SK-N-SH treated with all-trans-retinoic acid at 6 μM for 48 hours (cell line): ENCODE results near the gene GLIS1.

Source experiments
- ATAC-seq: fragments of 200-7000 bp; cut with Tn5 transposase; 3 replicates; pipeline ENCODE4 v1.9.1; 2020; ENCODE audit warnings: mild to moderate bottlenecking, moderate library complexity
- ARNTL ChIP-seq: fragments of 450-650 bp; formaldehyde crosslinking; IDR thresholded peaks from 2 replicates; pipeline ENCODE4 v1.5.0; 2020; ENCODE audit warnings: low read depth, mild to moderate bottlenecking, moderate library complexity, borderline replicate concordance
- BACH2 ChIP-seq: fragments of 250-450 bp; sonication (Bioruptor Pico); IDR thresholded peaks from 2 replicates; pipeline ENCODE4 v1.9.0; 2021; ENCODE audit warnings: mild to moderate bottlenecking, borderline replicate concordance
- CREB5 ChIP-seq: fragments of 250-450 bp; sonication (Bioruptor Pico); IDR thresholded peaks from 2 replicates; pipeline ENCODE4 v1.5.1; 2020; ENCODE audit warnings: low read depth, mild to moderate bottlenecking, moderate library complexity
- CSDC2 ChIP-seq: fragments of 250-450 bp; sonication (Bioruptor Pico); IDR thresholded peaks from 2 replicates; pipeline ENCODE4 v1.5.0; 2020; ENCODE audit warnings: mild to moderate bottlenecking, moderate library complexity
- GLIS3 ChIP-seq: fragments of 250-450 bp; sonication (Bioruptor Pico); IDR thresholded peaks from 2 replicates; pipeline ENCODE4 v1.5.0; 2020; ENCODE audit warnings: mild to moderate bottlenecking, moderate library complexity
- ISL1 ChIP-seq: fragments of 250-450 bp; sonication (Bioruptor Pico); IDR thresholded peaks from 2 replicates; pipeline ENCODE4 v2.1.2; 2022; ENCODE audit warnings: mild to moderate bottlenecking, moderate library complexity
- OSR1 ChIP-seq: fragments of 250-450 bp; sonication (Bioruptor Pico); IDR thresholded peaks from 2 replicates; pipeline ENCODE4 v1.8.0; 2022; ENCODE audit warnings: moderate library complexity, mild to moderate bottlenecking, inconsistent platforms
- PATZ1 ChIP-seq: fragments of 250-450 bp; sonication (Bioruptor Pico); IDR thresholded peaks from 2 replicates; pipeline ENCODE4 v1.8.0; 2020; ENCODE audit warnings: mild to moderate bottlenecking, moderate library complexity, borderline replicate concordance
- POU6F1 ChIP-seq: fragments of 250-450 bp; sonication (Bioruptor Pico); IDR thresholded peaks from 2 replicates; pipeline ENCODE4 v1.8.0; 2021; ENCODE audit warnings: low read depth, mild to moderate bottlenecking, moderate library complexity, borderline replicate concordance
- PPARA ChIP-seq: fragments of 250-450 bp; sonication (Bioruptor Pico); IDR thresholded peaks from 2 replicates; pipeline ENCODE4 v1.5.0; 2020; ENCODE audit warnings: mild to moderate bottlenecking, borderline replicate concordance
- RARB ChIP-seq: fragments of 250-450 bp; sonication (Bioruptor Pico); IDR thresholded peaks from 2 replicates; pipeline ENCODE4 v1.8.0; 2021; ENCODE audit warnings: mild to moderate bottlenecking, moderate library complexity
- SNAI2 ChIP-seq: fragments of 250-450 bp; sonication (Bioruptor Pico); IDR thresholded peaks from 2 replicates; pipeline ENCODE4 v1.5.0; 2020; ENCODE audit warnings: mild to moderate bottlenecking, moderate library complexity
- TCF4 ChIP-seq: fragments of 250-450 bp; sonication (Bioruptor Pico); IDR thresholded peaks from 2 replicates; pipeline ENCODE4 v1.8.0; 2021; ENCODE audit warnings: mild to moderate bottlenecking, moderate library complexity, borderline replicate concordance
- TOX ChIP-seq: fragments of 250-450 bp; sonication (Bioruptor Pico); IDR thresholded peaks from 2 replicates; pipeline ENCODE4 v1.8.0; 2021; ENCODE audit warnings: mild to moderate bottlenecking, moderate library complexity, borderline replicate concordance
- ZC3H10 ChIP-seq: fragments of 250-450 bp; sonication (Bioruptor Pico); IDR thresholded peaks from 2 replicates; pipeline ENCODE4 v1.5.1; 2021; ENCODE audit warnings: mild to moderate bottlenecking, moderate library complexity
- ZFP3 ChIP-seq: fragments of 250-450 bp; sonication (Bioruptor Pico); IDR thresholded peaks from 2 replicates; pipeline ENCODE4 v1.5.0; 2020; ENCODE audit warnings: mild to moderate bottlenecking, moderate library complexity
- ZFP30 ChIP-seq: fragments of 450-650 bp; formaldehyde crosslinking; IDR thresholded peaks from 2 replicates; pipeline ENCODE4 v1.5.0; 2022; ENCODE audit warnings: mild to moderate bottlenecking, moderate library complexity
- ZNF565 ChIP-seq: fragments of 450-650 bp; formaldehyde crosslinking; conservative IDR thresholded peaks from 2 replicates; pipeline ENCODE4 v1.5.0; 2020; ENCODE audit warnings: low read depth, mild to moderate bottlenecking, moderate library complexity
- ZNF70 ChIP-seq: fragments of 450-650 bp; formaldehyde crosslinking; IDR thresholded peaks from 2 replicates; pipeline ENCODE4 v1.5.0; 2020; ENCODE audit warnings: mild to moderate bottlenecking, moderate library complexity
- ZNF8 ChIP-seq: fragments of 450-650 bp; formaldehyde crosslinking; IDR thresholded peaks from 2 replicates; pipeline ENCODE4 v1.5.0; 2020; ENCODE audit warnings: mild to moderate bottlenecking, moderate library complexity
- TF ChIP-seq, protein P1 (sequence below): fragments of 250-450 bp; sonication (Bioruptor Pico); IDR thresholded peaks from 2 replicates; pipeline ENCODE4 v1.5.0; 2020; ENCODE audit warnings: mild to moderate bottlenecking, moderate library complexity
- TF ChIP-seq, protein P2 (sequence below): fragments of 250-450 bp; sonication (Bioruptor Pico); IDR thresholded peaks from 2 replicates; pipeline ENCODE4 v1.5.1; 2021; ENCODE audit warnings: mild to moderate bottlenecking, moderate library complexity

GLIS1 gene

GRCh38 chr1:53653200-53653575, 85.8 kb downstream of the GLIS1 start:
- TF ChIP-seq PATZ1: no peak
- TF ChIP-seq ISL1: no peak
- TF ChIP-seq ZNF565 (CRISPR knock-in tag): no peak
- no peak for TF ChIP-seq BACH2 (CRISPR knock-in tag)
- TF ChIP-seq ZNF70 (CRISPR knock-in tag): no peak
- TF ChIP-seq, all 23 proteins: peak for 0
- ATAC-seq: no peak

DNA sequence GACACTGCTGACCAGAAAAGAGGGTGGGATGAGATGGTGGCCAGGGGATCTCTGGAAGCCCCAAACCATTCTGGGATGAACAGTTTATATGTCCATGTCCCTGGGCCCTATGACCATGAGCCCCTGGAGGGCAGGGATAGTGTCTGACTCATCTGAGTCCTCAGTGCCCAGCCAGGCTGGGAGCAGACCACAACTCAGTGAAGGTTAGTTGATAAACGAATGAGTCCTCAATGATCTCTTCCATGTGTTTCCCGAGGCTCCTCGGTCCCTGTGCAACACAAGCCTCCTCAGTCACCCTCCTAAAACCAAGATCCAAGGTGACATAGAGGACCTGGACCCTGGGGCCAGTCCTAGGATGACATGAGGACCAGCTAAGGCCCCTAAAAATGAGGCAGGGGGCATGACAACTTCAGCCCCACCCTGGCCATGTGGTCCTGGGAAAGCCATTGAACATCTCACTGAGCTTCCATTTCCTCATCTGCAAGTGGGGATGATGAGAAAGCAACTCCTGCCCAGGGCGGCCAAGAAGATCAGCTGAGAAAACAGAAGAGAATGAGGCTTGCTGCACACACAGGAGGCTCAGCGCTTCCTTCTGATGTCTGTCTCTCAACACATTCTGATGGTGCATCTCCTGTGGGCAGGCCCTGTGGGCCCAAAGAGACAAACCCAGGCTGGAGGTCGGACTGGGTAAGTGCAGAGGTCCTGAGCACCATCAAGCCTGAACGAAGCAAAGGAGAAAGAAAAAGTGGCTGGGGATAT, 86.3 kb downstream of the GLIS1 start:
- no peak for ATAC-seq
- TF ChIP-seq TCF4 (CRISPR knock-in tag) (no peak), TOX (no peak), ZNF8 (CRISPR knock-in tag) (no peak), ZNF565 (CRISPR knock-in tag) (no peak), ZC3H10 (no peak), RARB (CRISPR knock-in tag) (no peak), BACH2 (CRISPR knock-in tag) (no peak), CSDC2 (CRISPR knock-in tag) (no peak), PPARA (CRISPR knock-in tag) (no peak), SNAI2 (CRISPR knock-in tag) (no peak), GLIS3 (no peak), POU6F1 (CRISPR knock-in tag) (no peak), ZNF70 (CRISPR knock-in tag) (no peak), OSR1 (CRISPR knock-in tag) (no peak), CREB5 (CRISPR knock-in tag) (no peak), ARNTL (CRISPR knock-in tag) (no peak), ZFP3 (CRISPR knock-in tag) (no peak)
- TF ChIP-seq, protein P1, sequence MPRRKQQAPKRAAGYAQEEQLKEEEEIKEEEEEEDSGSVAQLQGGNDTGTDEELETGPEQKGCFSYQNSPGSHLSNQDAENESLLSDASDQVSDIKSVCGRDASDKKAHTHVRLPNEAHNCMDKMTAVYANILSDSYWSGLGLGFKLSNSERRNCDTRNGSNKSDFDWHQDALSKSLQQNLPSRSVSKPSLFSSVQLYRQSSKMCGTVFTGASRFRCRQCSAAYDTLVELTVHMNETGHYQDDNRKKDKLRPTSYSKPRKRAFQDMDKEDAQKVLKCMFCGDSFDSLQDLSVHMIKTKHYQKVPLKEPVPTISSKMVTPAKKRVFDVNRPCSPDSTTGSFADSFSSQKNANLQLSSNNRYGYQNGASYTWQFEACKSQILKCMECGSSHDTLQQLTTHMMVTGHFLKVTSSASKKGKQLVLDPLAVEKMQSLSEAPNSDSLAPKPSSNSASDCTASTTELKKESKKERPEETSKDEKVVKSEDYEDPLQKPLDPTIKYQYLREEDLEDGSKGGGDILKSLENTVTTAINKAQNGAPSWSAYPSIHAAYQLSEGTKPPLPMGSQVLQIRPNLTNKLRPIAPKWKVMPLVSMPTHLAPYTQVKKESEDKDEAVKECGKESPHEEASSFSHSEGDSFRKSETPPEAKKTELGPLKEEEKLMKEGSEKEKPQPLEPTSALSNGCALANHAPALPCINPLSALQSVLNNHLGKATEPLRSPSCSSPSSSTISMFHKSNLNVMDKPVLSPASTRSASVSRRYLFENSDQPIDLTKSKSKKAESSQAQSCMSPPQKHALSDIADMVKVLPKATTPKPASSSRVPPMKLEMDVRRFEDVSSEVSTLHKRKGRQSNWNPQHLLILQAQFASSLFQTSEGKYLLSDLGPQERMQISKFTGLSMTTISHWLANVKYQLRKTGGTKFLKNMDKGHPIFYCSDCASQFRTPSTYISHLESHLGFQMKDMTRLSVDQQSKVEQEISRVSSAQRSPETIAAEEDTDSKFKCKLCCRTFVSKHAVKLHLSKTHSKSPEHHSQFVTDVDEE (CRISPR knock-in tag): no peak
- TF ChIP-seq, protein P2, sequence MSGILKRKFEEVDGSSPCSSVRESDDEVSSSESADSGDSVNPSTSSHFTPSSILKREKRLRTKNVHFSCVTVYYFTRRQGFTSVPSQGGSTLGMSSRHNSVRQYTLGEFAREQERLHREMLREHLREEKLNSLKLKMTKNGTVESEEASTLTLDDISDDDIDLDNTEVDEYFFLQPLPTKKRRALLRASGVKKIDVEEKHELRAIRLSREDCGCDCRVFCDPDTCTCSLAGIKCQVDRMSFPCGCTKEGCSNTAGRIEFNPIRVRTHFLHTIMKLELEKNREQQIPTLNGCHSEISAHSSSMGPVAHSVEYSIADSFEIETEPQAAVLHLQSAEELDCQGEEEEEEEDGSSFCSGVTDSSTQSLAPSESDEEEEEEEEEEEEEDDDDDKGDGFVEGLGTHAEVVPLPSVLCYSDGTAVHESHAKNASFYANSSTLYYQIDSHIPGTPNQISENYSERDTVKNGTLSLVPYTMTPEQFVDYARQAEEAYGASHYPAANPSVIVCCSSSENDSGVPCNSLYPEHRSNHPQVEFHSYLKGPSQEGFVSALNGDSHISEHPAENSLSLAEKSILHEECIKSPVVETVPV (CRISPR knock-in tag): no peak
- TF ChIP-seq, all 23 proteins: peak for 0

DNA sequence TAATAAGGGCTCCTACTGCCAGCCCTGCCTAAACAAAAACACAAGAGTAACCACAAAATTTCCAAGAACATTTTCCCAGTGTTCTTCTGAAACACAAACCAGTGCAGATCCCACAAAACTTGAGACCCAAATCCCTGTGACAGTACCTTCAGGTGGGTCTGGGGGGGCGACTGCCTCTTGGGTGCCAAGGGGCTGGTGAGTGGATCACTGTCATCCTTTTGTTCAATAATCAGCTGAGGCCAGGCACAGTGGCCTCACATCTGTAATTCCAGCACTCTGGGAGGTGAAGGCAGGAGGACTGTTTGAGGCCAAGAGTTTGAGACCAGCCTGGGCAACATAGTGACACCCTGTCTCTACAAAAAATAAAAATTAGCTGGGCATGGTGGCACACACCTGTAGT, 87.6 kb downstream of the GLIS1 start:
- no peak for TF ChIP-seq POU6F1 (CRISPR knock-in tag)
- no peak for TF ChIP-seq ZFP3 (CRISPR knock-in tag)
- no peak for TF ChIP-seq ZNF70 (CRISPR knock-in tag)
- TF ChIP-seq OSR1 (CRISPR knock-in tag): no peak
- no peak for TF ChIP-seq ZFP30 (CRISPR knock-in tag)
- TF ChIP-seq ARNTL (CRISPR knock-in tag): no peak
- TF ChIP-seq ZNF565 (CRISPR knock-in tag): no peak
- TF ChIP-seq ZC3H10: no peak
- no peak for TF ChIP-seq RARB (CRISPR knock-in tag)
- TF ChIP-seq CSDC2 (CRISPR knock-in tag): no peak
- TF ChIP-seq TOX: no peak
- ATAC-seq: no peak
